ENCODE results near the gene B3GALNT2.
"Not testable (repeated sequence)": the region's sequence is repeated elsewhere in the genome, so short reads cannot be mapped to it uniquely, and the experiment has no call there.

Gene B3GALNT2

GRCh38 chr1:235507623-235508022, 3.4 kb upstream of the B3GALNT2 start:
- DNase-seq: no peak
- intact Hi-C loops (cut with DNase I): loop anchor here (10.0 kb wide), 2 partner anchors 253 to 357 kb away; partner anchors contain the start of gene LYST

GRCh38 chr1:235504494-235505222, 406 bp upstream of the B3GALNT2 start:
- peak; percentile 97 to 100 (median 99) for DNase-seq
- intact Hi-C loops (cut with DNase I): loop anchor here (5.0 to 10.0 kb wide), 4 partner anchors 177 to 360 kb away; partner anchors contain the start of genes ARID4B, GGPS1, LYST and RBM34

GRCh38 chr1:235503403-235504121, 690 bp downstream of the B3GALNT2 start:
- intact Hi-C loops (cut with DNase I): loop anchor here (5.0 to 10.0 kb wide), 4 partner anchors 176 to 361 kb away; partner anchors contain the start of genes ARID4B, GGPS1, LYST and RBM34
- peak in 9 of 10 donors; percentile 13 to 90 (median 34) for DNase-seq

GRCh38 chr1:235502601-235503402, 1.4 kb downstream of the B3GALNT2 start:
- intact Hi-C loops (cut with DNase I): loop anchor here (5.0 to 10.0 kb wide), 4 partner anchors 176 to 362 kb away; partner anchors contain the start of genes ARID4B, GGPS1, LYST and RBM34
- DNase-seq: no peak

GRCh38 chr1:235500971-235501540, 3.2 kb downstream of the B3GALNT2 start:
- no peak for DNase-seq
- intact Hi-C loops (cut with DNase I): loop anchor here (5.0 to 10.0 kb wide), 4 partner anchors 174 to 364 kb away; partner anchors contain the start of genes ARID4B, GGPS1, LYST and RBM34

GRCh38 chr1:235495551-235495950, 8.7 kb downstream of the B3GALNT2 start:
- intact Hi-C loops (cut with DNase I): no loop called here
- DNase-seq: no peak

GRCh38 chr1:235495030-235495429, 9.2 kb downstream of the B3GALNT2 start:
- no peak for DNase-seq
- intact Hi-C loops (cut with DNase I): no loop called here

GRCh38 chr1:235494531-235494930, 9.7 kb downstream of the B3GALNT2 start:
- no peak for DNase-seq
- intact Hi-C loops (cut with DNase I): no loop called here

GRCh38 chr1:235491644-235492043, 12.6 kb downstream of the B3GALNT2 start:
- no peak for DNase-seq

GRCh38 chr1:235486321-235486720, 17.9 kb downstream of the B3GALNT2 start:
- intact Hi-C loops (cut with DNase I): no loop called here
- DNase-seq: no peak

More at GRCh38 chr1:235491644-235492043, 12.6 kb downstream of the B3GALNT2 start:
- intact Hi-C loops (cut with DNase I): no loop called here

- intact Hi-C loops (cut with DNase I): no loop called here
- no peak for DNase-seq
Measured at GRCh38 chr1:235485558-235485957, 18.7 kb downstream of the B3GALNT2 start.

- intact Hi-C loops (cut with DNase I): no loop called here
- no peak for DNase-seq
Measured at GRCh38 chr1:235483090-235483489, 21.2 kb downstream of the B3GALNT2 start.

GRCh38 chr1:235473806-235474205, 30.4 kb downstream of the B3GALNT2 start:
- intact Hi-C loops (cut with DNase I): no loop called here
- DNase-seq: no peak

GRCh38 chr1:235470741-235471439, 33.4 kb downstream of the B3GALNT2 start:
- intact Hi-C loops (cut with DNase I): no loop called here
- no peak for DNase-seq

- DNase-seq; intact Hi-C loops (cut with DNase I): not testable (repeated sequence)
Measured at GRCh38 chr1:235469897-235470296, 34.4 kb downstream of the B3GALNT2 start.

- intact Hi-C loops (cut with DNase I): no loop called here
- no peak for DNase-seq
Measured at GRCh38 chr1:235468970-235469369, 35.3 kb downstream of the B3GALNT2 start.

GRCh38 chr1:235468004-235468403, 36.2 kb downstream of the B3GALNT2 start:
- intact Hi-C loops (cut with DNase I): no loop called here

GRCh38 chr1:235465066-235465465, 39.2 kb downstream of the B3GALNT2 start:
- intact Hi-C loops (cut with DNase I): no loop called here
- DNase-seq: no peak

More at GRCh38 chr1:235468004-235468403, 36.2 kb downstream of the B3GALNT2 start:
- no peak for DNase-seq

- intact Hi-C loops (cut with DNase I); DNase-seq: not testable (repeated sequence)
Measured at GRCh38 chr1:235462832-235463231, 41.4 kb downstream of the B3GALNT2 start.
